Cardiac fibroblast (primary cell): Measurements from ENCODE around the gene ZNF792.

ENCODE experiments used
- DNase-seq, 2 donors: peaks; one replicate each; pipeline versions ENCODE4 v3.0.0 to v3.0.0-alpha.2; 2010; ENCODE audit warnings: low read depth in 2 of 2
- H3K4me3 ChIP-seq, 2 donors: replicated peaks in 1 of 2; 1 replicate in 1 of 2; 2 replicates in 1 of 2; pipeline ENCODE4 v1.5.1; 2011; ENCODE audit warnings: low read depth in 2 of 2, low read length in 2 of 2, mild to moderate bottlenecking in 2 of 2, moderate library complexity in 1 of 2
- TF ChIP-seq, protein P1 (sequence below): IDR thresholded peaks from one replicate; pipeline ENCODE4 v1.5.1; 2011; ENCODE audit warnings: low read depth, mild to moderate bottlenecking, low read length, inconsistent platforms

The ZNF792 gene

DNA sequence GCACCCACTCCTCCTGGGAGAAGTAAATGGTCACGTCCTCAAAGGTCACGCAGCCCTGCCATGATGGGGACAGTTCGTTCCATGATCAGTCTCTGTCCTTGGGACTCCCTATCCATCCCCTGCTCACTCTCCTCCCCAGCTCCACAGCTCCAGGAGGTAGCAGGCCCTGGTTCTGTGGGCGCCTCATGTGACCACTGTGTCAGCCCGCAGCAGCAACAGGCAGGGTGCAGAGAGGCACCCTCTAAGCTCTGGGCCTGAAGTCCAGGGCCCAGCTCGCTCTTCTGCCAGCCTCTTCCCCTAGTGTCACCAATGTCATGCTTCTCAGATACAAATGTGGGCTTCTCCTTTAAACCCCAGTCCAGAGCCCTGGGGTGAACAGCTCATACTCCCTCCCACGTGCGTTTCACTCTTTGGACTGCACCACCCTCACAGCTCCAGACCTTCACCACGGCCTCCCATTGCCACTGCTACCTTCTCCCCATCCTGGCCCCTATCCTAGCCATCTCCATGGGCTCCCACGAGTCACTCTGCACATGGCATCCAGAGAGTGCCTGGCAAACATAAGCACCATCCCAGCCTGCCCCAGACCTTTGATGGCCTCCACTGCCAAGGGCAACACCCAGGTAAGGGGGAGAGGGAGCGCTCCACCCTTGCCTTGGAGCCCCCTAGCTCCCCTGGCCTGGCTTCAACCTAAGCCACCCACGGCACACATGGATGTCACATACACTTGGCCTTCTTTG lies 2.9 kb downstream of the ZNF792 start:
- H3K4me3 ChIP-seq: peak overlapping the region in 1 of 2 donors; percentile 14
- TF ChIP-seq, protein P1, sequence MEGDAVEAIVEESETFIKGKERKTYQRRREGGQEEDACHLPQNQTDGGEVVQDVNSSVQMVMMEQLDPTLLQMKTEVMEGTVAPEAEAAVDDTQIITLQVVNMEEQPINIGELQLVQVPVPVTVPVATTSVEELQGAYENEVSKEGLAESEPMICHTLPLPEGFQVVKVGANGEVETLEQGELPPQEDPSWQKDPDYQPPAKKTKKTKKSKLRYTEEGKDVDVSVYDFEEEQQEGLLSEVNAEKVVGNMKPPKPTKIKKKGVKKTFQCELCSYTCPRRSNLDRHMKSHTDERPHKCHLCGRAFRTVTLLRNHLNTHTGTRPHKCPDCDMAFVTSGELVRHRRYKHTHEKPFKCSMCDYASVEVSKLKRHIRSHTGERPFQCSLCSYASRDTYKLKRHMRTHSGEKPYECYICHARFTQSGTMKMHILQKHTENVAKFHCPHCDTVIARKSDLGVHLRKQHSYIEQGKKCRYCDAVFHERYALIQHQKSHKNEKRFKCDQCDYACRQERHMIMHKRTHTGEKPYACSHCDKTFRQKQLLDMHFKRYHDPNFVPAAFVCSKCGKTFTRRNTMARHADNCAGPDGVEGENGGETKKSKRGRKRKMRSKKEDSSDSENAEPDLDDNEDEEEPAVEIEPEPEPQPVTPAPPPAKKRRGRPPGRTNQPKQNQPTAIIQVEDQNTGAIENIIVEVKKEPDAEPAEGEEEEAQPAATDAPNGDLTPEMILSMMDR: no peak
- no peak for DNase-seq

DNA sequence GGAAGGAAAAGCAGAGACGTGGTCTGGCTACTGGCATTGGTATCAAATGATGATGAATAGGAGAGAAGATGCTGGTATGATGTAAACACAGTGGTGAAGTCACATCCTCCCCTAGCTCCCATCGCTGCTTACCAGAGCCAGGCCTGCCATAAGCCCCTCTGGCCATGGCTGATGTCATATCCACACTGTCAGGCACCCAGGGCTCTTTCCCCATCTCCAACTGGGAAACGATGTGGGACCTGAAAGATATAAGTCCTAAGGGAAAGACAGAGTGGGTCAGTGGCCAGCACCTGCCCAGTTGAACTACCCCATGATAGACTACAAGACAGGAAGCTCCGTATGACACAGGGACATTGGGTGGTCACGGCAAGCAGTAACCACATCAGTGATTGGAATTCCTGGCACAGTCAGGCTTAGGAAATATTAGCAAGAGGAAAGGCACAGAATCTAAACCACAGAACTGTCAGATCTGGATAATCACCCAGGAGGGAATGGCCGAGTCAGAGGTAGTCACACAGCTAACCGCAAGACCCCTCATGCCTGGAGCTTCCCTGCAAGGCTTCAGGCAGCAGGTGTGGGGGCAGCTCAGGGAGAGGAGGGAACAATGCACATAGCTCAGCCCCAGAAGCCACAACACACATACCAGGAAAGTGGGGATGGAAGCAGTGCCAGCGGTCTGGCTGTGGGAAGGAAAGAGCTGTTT lies 3.8 kb downstream of the ZNF792 start:
- peak; percentile 37 to 73 for DNase-seq
- no peak overlapping the region for H3K4me3 ChIP-seq
- TF ChIP-seq, protein P1: no peak

DNA sequence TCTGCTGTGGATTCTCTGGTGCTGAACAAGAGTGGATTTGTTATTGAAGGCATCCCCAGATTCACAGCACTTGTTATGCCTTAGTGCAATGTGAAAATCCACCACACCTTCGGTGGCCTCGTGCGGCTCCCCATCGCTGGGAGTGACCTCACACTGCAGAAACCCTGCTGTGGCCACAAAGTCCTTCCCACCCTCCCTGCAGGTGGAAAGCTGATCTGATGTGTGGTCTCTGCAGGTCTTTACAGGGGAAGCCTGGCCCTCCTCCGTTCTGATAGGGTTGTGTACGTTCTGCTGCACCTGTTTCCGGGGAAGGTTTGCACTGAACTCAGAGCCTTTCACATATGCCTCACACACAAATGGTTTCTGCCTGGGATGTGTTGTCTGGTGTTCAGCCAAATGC lies 5.0 kb downstream of the ZNF792 start:
- TF ChIP-seq, protein P1: no peak
- DNase-seq: no peak
- H3K4me3 ChIP-seq: no peak overlapping the region

DNA sequence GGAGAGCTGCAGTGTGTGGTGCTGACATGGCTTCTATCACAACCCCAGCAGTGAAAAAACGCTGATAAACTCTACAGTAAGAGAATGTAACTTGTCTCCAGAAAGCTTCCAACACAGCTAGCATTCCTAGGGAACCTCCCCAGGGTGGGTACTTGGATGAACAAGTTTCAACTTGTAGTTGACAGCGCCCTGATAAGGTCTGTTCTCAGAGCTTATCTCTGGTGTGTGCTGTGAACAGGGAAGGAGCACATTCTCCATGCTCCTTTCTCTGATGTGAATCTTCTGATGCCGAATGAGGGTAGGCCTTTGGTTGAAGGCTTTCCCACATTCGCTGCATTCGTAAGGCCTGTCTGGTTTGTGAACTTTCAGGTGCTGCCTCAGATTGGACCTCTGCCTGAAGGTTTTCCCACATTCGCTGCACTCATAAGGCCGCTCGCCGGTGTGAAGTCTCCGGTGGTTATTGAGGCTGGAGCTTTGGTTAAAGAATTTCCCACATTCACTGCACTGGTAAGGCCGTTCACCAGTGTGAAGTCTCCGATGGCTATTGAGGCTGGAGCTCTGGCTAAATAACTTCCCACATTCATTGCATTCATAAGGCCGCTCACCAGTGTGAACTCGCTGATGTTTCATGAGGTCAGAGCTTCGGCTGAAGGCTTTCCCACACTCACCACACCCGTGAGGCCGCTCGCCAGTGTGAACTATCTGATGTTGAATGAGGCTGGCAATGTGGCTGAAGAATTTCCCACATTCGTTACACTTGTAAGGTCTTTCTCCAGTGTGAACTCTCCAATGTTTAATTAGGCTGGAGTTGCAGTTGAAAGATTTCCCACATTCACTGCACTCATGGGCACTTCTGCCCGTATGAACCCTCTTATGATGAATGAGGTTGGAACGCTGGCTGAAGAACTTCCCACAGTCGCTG lies 5.9 kb downstream of the ZNF792 start:
- DNase-seq: no peak
- no peak overlapping the region for H3K4me3 ChIP-seq
- TF ChIP-seq, protein P1: no peak

DNA sequence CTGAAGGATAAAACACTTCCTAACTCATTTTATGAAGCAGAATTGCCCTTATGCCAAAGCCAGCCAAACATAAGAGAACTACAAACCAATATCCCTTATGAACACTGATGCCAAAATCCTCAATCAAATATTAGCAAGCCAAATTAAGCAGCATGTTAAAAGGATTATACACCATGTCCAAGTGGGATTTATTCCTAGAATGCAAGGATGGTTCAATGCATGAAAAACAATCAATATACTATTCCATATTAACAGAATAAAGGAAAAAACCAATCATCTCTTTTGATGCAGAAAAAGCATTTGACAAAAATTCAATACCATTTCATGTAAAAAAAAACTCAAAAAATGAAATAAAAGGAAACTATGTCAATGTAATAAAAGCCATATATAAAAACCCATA lies 10.9 kb downstream of the ZNF792 start:
- no peak for DNase-seq
- TF ChIP-seq, protein P1: no peak
- H3K4me3 ChIP-seq: no peak overlapping the region

DNA sequence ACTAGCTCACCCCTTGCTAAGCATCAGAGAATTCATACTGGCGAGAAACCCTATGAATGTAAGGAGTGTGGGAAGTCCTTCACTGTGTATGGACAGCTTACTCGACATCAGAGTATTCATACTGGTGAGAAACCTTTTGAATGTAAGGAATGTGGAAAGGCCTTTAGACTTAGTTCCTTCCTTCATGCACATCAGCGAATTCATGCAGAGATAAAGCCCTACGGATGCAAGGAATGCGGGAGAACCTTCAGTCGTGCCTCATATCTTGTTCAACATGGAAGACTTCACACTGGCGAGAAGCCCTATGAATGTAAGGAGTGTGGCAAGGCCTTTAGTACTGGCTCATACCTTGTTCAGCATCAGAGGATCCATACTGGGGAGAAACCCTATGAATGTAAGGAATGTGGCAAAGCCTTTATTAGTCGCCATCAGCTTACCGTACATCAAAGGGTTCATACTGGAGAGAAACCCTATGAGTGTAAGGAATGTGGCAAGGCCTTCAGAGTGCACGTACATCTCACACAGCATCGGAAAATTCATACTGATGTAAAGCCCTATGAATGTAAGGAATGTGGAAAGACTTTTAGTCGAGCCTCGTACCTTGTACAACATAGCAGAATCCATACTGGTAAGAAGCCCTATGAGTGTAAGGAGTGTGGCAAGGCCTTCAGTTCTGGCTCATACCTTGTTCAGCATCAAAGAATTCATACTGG lies 20.0 kb downstream of the ZNF792 start:
- no peak overlapping the region for H3K4me3 ChIP-seq
- no peak for DNase-seq
- TF ChIP-seq, protein P1: no peak
